Vagina (tissue), 2 donors: ENCODE results near the gene SH2D7. TPM values are rescaled to one million over a fixed set of nuclear protein-coding genes. Genes with fewer than 3 reads are reported as not detected.
A peak's percentile ranks its signal among the peaks of the same experiment; 100 is the strongest.

Experiments
- DNase-seq, 2 donors: peaks; one replicate each; pipeline ENCODE4 v3.0.0-alpha.2; 2017; ENCODE audit errors: extremely low spot score in 2 of 2
- H3K27ac ChIP-seq: fragments of 200-600 bp; sonication (generic); one replicate; pipeline ENCODE4 v1.5.1; 2019
- H3K27me3 ChIP-seq: fragments of 200-600 bp; sonication (generic); one replicate; pipeline ENCODE4 v1.5.1; 2019
- H3K36me3 ChIP-seq, 2 donors: fragments of 200-600 bp; sonication (generic); one replicate each; pipeline ENCODE4 v1.5.1; 2017 to 2019
- H3K4me1 ChIP-seq: fragments of 200-600 bp; sonication (generic); one replicate; pipeline ENCODE4 v1.5.1; 2019
- H3K4me3 ChIP-seq, 2 donors: fragments of 200-600 bp; sonication (generic); 1 replicate in 1 of 2; 2 replicates in 1 of 2; pipeline ENCODE4 v1.5.1; 2016 to 2019
- H3K9me3 ChIP-seq: fragments of 200-600 bp; sonication (generic); one replicate; pipeline ENCODE4 v1.5.1; 2019
- CTCF ChIP-seq, 3 experiments: fragments of 450-650 bp in 2 of 3; fragments of 200-600 bp in 1 of 3; sonication (generic) in 1 of 3; IDR thresholded peaks; one replicate each; pipeline ENCODE4 v1.5.1; 2017 to 2019; ENCODE audit warnings: antibody characterized with exemption in 3 of 3, mild to moderate bottlenecking in 2 of 3, moderate library complexity in 2 of 3
- POLR2A ChIP-seq, 2 donors: fragments of 450-650 bp; IDR thresholded peaks; one replicate each; pipeline ENCODE4 v1.6.1; 2017; ENCODE audit warnings: antibody characterized with exemption in 2 of 2, mild to moderate bottlenecking in 2 of 2, moderate library complexity in 2 of 2
- POLR2AphosphoS5 ChIP-seq, 2 donors: sonication (generic); formaldehyde crosslinking; IDR thresholded peaks; one replicate each; pipeline ENCODE4 v1.9.0; 2017; ENCODE audit warnings: antibody characterized with exemption in 2 of 2, mild to moderate bottlenecking in 2 of 2, low read depth in 1 of 2; ENCODE audit not compliant: insufficient read depth in 1 of 2
- intact Hi-C: fragments of 100-400 bp; cut with DNase I; formaldehyde crosslinking; loops from one replicate; pipeline ENCODE4 v1.15.1; 2023
- total RNA-seq: library from RNA; depleted of rRNA; stranded (reverse); fragments of >200 nt; gene quantifications from one replicate; pipeline ENCODE4 v1.2.3, GENCODE V29; 2016

The SH2D7 gene
- total RNA-seq, 1 donor from 2014 or later, result not detected

- Histone ChIP-seq H3K27me3 (no peaks in the 10 kb centered on the region), H3K36me3 (no peaks in the 10 kb centered on the region), H3K4me1 (no peaks in the 10 kb centered on the region), H3K4me3 (no peak overlapping the region), H3K27ac (no peak overlapping the region), H3K9me3 (no peaks in the 10 kb centered on the region)
- no peak for DNase-seq
- intact Hi-C loops, result no loop called here
- TF ChIP-seq CTCF (IDR thresholded peaks at IDR 0.05), result no peak
- TF ChIP-seq POLR2AphosphoS5 (IDR thresholded peaks at IDR 0.05; ENCODE audit: insufficient read depth in 1 of 2, low read depth in 1 of 2), result no peak
- no peak for TF ChIP-seq POLR2A (IDR thresholded peaks at IDR 0.05)
Measured at GRCh38 chr15:78104566-78105475, 12.5 kb downstream of the SH2D7 start.

- H3K27me3 ChIP-seq, result no peaks in the 10 kb centered on the region
- intact Hi-C loops, result no loop called here
- H3K36me3 ChIP-seq, result no peaks in the 10 kb centered on the region
- H3K4me1 ChIP-seq, result no peaks in the 10 kb centered on the region
- DNase-seq, result no peak
- no peak overlapping the region for H3K4me3 ChIP-seq
- no peak overlapping the region for H3K27ac ChIP-seq
- no peaks in the 10 kb centered on the region for H3K9me3 ChIP-seq
- TF ChIP-seq POLR2A (IDR thresholded peaks at IDR 0.05) (no peak), CTCF (IDR thresholded peaks at IDR 0.05) (no peak), POLR2AphosphoS5 (IDR thresholded peaks at IDR 0.05; ENCODE audit: insufficient read depth in 1 of 2, low read depth in 1 of 2) (no peak)
Measured at GRCh38 chr15:78105476-78106241, 13.3 kb downstream of the SH2D7 start.

- DNase-seq, result no peak
- Histone ChIP-seq H3K36me3 (no peaks in the 10 kb centered on the region), H3K4me3 (no peak overlapping the region), H3K4me1 (no peaks in the 10 kb centered on the region), H3K9me3 (no peaks in the 10 kb centered on the region), H3K27me3 (no peaks in the 10 kb centered on the region), H3K27ac (no peak overlapping the region)
- intact Hi-C loops, result no loop called here
- TF ChIP-seq CTCF (IDR thresholded peaks at IDR 0.05) (no peak), POLR2A (IDR thresholded peaks at IDR 0.05) (no peak), POLR2AphosphoS5 (IDR thresholded peaks at IDR 0.05; ENCODE audit: insufficient read depth in 1 of 2, low read depth in 1 of 2) (no peak)
Measured at GRCh38 chr15:78107471-78107870, 15.1 kb downstream of the SH2D7 start.

DNA sequence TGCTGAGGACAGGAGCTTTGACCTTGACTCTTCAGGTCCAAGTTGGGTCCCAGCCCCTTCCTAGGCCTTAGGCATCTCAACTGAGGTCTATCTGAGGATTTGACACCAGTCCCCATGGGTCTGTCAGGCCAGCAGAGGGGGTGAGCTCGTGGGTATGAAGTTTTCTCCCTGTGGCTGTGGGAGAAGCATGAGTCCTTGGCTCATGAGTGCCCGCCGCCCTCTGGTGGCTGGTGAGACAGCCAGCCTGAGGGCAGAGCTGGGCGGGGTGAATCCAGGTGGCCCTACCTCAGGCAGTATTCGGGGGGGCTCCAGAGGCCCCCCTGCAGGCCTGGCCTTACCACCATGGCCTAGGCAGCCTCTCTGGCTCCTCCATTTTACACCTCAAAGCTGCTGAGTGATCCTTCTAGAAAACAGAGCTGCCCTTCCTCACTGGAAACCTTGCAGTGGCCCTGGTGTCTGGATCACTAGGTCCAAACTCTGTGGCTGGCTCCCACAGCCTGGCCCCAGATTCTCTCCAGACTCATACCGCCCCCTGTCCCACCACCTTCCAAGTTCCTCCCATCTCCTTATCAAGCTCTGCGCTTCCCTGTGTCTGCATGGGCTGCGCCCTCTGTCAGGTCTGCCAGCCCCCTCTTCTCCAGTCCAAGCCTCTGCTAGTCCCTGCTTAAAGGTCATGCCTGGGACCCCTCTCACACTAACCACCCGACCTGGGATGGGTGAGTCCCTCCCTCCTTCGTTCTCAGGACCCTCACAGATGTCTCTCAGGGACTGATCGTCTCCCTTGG lies 16.1 kb downstream of the SH2D7 start:
- no peak overlapping the region for H3K4me3 ChIP-seq
- H3K27me3 ChIP-seq, result no peaks in the 10 kb centered on the region
- H3K9me3 ChIP-seq, result no peaks in the 10 kb centered on the region
- H3K4me1 ChIP-seq, result no peaks in the 10 kb centered on the region
- intact Hi-C loops, result loop anchor here (2.0 kb wide), 1 partner anchor 142 kb away; no protein-coding TSS in a partner anchor
- TF ChIP-seq POLR2A (IDR thresholded peaks at IDR 0.05) (no peak), CTCF (IDR thresholded peaks at IDR 0.05) (peak; percentile 95 to 98 (median 98))
- no peaks in the 10 kb centered on the region for H3K36me3 ChIP-seq
- no peak for DNase-seq
- H3K27ac ChIP-seq, result no peak overlapping the region
